WTC11 (cell line): ENCODE measurements around the gene INCA1. TPM values are rescaled to one million over a fixed set of nuclear protein-coding genes. Genes with fewer than 3 reads are reported as not detected.

ENCODE experiments used
- ATAC-seq: fragments of 200-7000 bp; cut with Tn5 transposase; 2 replicates; pipeline ENCODE4 v1.10.0; 2021; ENCODE audit warnings: mild to moderate bottlenecking, moderate library complexity
- CTCF ChIA-PET: fragments of 300-600 bp; sonication (Branson Sonifier 250); formaldehyde crosslinking; loops from one replicate; lab custom pipeline; 2021; ENCODE audit warnings: antibody characterized with exemption; lab: Charles Lee
- POLR2A ChIA-PET: fragments of 350-600 bp; sonication (Branson Sonifier 250); formaldehyde crosslinking; loops from one replicate; lab custom pipeline; 2021; ENCODE audit warnings: antibody characterized with exemption; lab: Charles Lee
- DNase-seq: peaks from one replicate; pipeline ENCODE4 v3.0.0; 2021; ENCODE audit warnings: low spot score
- H3K27ac Mint-ChIP-seq: 2 replicates; pipeline ENCODE4 v1.8.0; 2021; ENCODE audit warnings: mixed read lengths
- H3K27me3 Mint-ChIP-seq: 2 replicates; pipeline ENCODE4 v1.8.0; 2021; ENCODE audit warnings: low read depth, mild to moderate bottlenecking, moderate library complexity, mixed read lengths
- H3K36me3 Mint-ChIP-seq: 2 replicates; pipeline ENCODE4 v1.8.0; 2021; ENCODE audit warnings: mixed read lengths
- H3K4me1 Mint-ChIP-seq: 2 replicates; pipeline ENCODE4 v1.8.0; 2022; ENCODE audit warnings: mixed read lengths
- H3K4me3 Mint-ChIP-seq: 2 replicates; pipeline ENCODE4 v1.8.0; 2021; ENCODE audit warnings: mild to moderate bottlenecking, moderate library complexity, mixed read lengths
- H3K9me3 Mint-ChIP-seq: 2 replicates; pipeline ENCODE4 v1.8.0; 2021; ENCODE audit warnings: mixed read lengths
- ATF6 ChIP-seq: sonication (generic); formaldehyde crosslinking; IDR thresholded peaks from 2 replicates; pipeline ENCODE4 v1.8.1; 2023; ENCODE audit warnings: mild to moderate bottlenecking, missing genetic modification reagents
- CREM ChIP-seq: sonication (generic); formaldehyde crosslinking; IDR thresholded peaks from 2 replicates; pipeline ENCODE4 v1.8.1; 2022; ENCODE audit warnings: mild to moderate bottlenecking, missing genetic modification reagents, moderate library complexity
- E2F4 ChIP-seq: sonication (generic); formaldehyde crosslinking; IDR thresholded peaks from 2 replicates; pipeline ENCODE4 v1.8.1; 2022; ENCODE audit warnings: low read depth, mild to moderate bottlenecking, moderate library complexity, missing genetic modification reagents, borderline replicate concordance
- ELF4 ChIP-seq: sonication (generic); formaldehyde crosslinking; IDR thresholded peaks from 2 replicates; pipeline ENCODE4 v1.8.1; 2022; ENCODE audit warnings: low read depth, mild to moderate bottlenecking, moderate library complexity, missing genetic modification reagents
- EMX1 ChIP-seq: fragments of 250-450 bp; sonication (Bioruptor Pico); IDR thresholded peaks from 2 replicates; pipeline ENCODE4 v1.8.0; 2021; ENCODE audit warnings: mild to moderate bottlenecking
- GABPB1 ChIP-seq: sonication (generic); formaldehyde crosslinking; IDR thresholded peaks from 2 replicates; pipeline ENCODE4 v1.8.1; 2023; ENCODE audit warnings: mild to moderate bottlenecking, missing genetic modification reagents
- GTF2I ChIP-seq: fragments of 250-450 bp; sonication (Bioruptor Pico); conservative IDR thresholded peaks from 2 replicates; pipeline ENCODE4 v1.4.0; 2021; ENCODE audit warnings: mild to moderate bottlenecking
- HMGXB4 ChIP-seq: sonication (generic); formaldehyde crosslinking; IDR thresholded peaks from 2 replicates; pipeline ENCODE4 v1.8.1; 2023; ENCODE audit warnings: mild to moderate bottlenecking, moderate library complexity, missing genetic modification reagents
- MXD4 ChIP-seq: fragments of 250-450 bp; sonication (Bioruptor Pico); IDR thresholded peaks from 2 replicates; pipeline ENCODE4 v1.8.0; 2021; ENCODE audit warnings: mild to moderate bottlenecking, moderate library complexity, borderline replicate concordance
- NFE2L1 ChIP-seq: sonication (generic); formaldehyde crosslinking; IDR thresholded peaks from 2 replicates; pipeline ENCODE4 v1.8.1; 2023; ENCODE audit warnings: missing genetic modification reagents
- NR2C2 ChIP-seq: sonication (generic); formaldehyde crosslinking; IDR thresholded peaks from 2 replicates; pipeline ENCODE4 v1.8.0; 2022; ENCODE audit warnings: mild to moderate bottlenecking, missing genetic modification reagents
- NR3C1 ChIP-seq: sonication (generic); formaldehyde crosslinking; conservative IDR thresholded peaks from 2 replicates; pipeline ENCODE4 v1.8.1; 2023; ENCODE audit warnings: low read depth, mild to moderate bottlenecking, missing genetic modification reagents
- TCF7 ChIP-seq: sonication (generic); formaldehyde crosslinking; IDR thresholded peaks from 2 replicates; pipeline ENCODE4 v1.8.0; 2022; ENCODE audit warnings: mild to moderate bottlenecking, low read depth, missing genetic modification reagents, moderate library complexity
- USF1 ChIP-seq: sonication (generic); formaldehyde crosslinking; IDR thresholded peaks from 2 replicates; pipeline ENCODE4 v1.8.0; 2022; ENCODE audit warnings: mild to moderate bottlenecking, missing genetic modification reagents
- USF2 ChIP-seq: sonication (generic); formaldehyde crosslinking; IDR thresholded peaks from 2 replicates; pipeline ENCODE4 v1.8.1; 2023; ENCODE audit warnings: mild to moderate bottlenecking, missing genetic modification reagents, moderate library complexity
- ZNF219 ChIP-seq: sonication (generic); formaldehyde crosslinking; IDR thresholded peaks from 2 replicates; pipeline ENCODE4 v1.8.0; 2023; ENCODE audit warnings: missing genetic modification reagents, mild to moderate bottlenecking, borderline replicate concordance
- ZSCAN18 ChIP-seq: fragments of 250-450 bp; sonication (Bioruptor Pico); IDR thresholded peaks from 2 replicates; pipeline ENCODE4 v2.1.2; 2022; ENCODE audit warnings: mild to moderate bottlenecking, moderate library complexity
- total RNA-seq: library from RNA; stranded (reverse); gene quantifications from 3 replicates; pipeline ENCODE4 v1.2.3, GENCODE V29; 2021
- TF ChIP-seq, protein P1 (sequence below): sonication (generic); formaldehyde crosslinking; IDR thresholded peaks from 2 replicates; pipeline ENCODE4 v1.8.1; 2022; ENCODE audit warnings: mild to moderate bottlenecking, missing genetic modification reagents, moderate library complexity, borderline replicate concordance

The INCA1 gene
- total RNA-seq, 1 experiment from 2014 or later = 0.61 TPM

DNA sequence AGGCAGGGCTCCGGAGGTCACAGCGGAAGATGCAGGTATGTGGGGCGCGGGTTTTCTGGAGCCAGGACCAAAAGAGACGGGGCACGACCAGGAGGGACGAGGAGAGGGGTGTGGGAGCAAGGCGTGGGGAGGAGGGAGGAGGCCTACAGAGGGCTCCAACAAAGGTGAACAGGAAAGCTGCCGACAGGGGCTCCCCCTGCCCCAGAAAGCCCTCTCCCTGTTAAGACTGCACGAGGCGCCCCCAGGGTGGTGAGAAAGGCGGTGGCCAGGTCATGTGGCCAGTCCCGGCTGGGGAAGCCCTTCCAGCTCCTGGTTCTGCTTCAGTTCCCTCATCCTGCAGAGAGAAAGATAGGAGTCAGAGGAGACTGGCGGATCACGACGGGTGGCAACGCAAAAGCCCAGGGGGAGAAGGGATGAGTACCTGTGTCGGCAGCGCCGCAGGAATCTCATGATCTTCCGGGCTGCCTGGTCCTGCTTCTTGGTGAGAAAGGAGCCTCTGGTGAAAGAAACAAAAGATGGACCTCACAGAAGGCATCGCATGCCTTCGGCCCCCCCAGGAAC is 28.8 kb downstream of the INCA1 start:
- TF ChIP-seq NFE2L1 (CRISPR knock-in tag) (no peak), GTF2I (CRISPR knock-in tag) (no peak), NR2C2 (CRISPR knock-in tag) (no peak), ELF4 (CRISPR knock-in tag) (no peak), USF2 (CRISPR knock-in tag) (peak; percentile 79), ATF6 (CRISPR knock-in tag) (no peak), ZSCAN18 (no peak), NR3C1 (CRISPR knock-in tag) (0 out of 2 replicates have a peak, but pooled peaks have one; percentile 26), USF1 (CRISPR knock-in tag) (peak; percentile 71), TCF7 (CRISPR knock-in tag) (no peak)
- TF ChIP-seq, protein P1, sequence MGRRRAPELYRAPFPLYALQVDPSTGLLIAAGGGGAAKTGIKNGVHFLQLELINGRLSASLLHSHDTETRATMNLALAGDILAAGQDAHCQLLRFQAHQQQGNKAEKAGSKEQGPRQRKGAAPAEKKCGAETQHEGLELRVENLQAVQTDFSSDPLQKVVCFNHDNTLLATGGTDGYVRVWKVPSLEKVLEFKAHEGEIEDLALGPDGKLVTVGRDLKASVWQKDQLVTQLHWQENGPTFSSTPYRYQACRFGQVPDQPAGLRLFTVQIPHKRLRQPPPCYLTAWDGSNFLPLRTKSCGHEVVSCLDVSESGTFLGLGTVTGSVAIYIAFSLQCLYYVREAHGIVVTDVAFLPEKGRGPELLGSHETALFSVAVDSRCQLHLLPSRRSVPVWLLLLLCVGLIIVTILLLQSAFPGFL (CRISPR knock-in tag) = no peak
- TF ChIP-seq, all 79 proteins: peak for 3
- Mint-ChIP-seq H3K4me3 (no peak overlapping the region), H3K4me1 (peaks cover 31% of the 10 kb centered on the region), H3K27me3 (peaks cover 23% of the 10 kb centered on the region), H3K9me3 (peaks cover 13% of the 10 kb centered on the region), H3K36me3 (peaks cover 20% of the 10 kb centered on the region), H3K27ac (peak overlapping the region; percentile 80)
- CTCF ChIA-PET = interaction anchor here (1.0 to 3.2 kb wide), 10 partner anchors 12 to 258 kb away, joined by 3 to 49 read pairs (median 10); partner anchors contain the start of genes ARRB2, CAMTA2, ENO3 and INCA1
- no peak for ATAC-seq
- peak; percentile 36 for DNase-seq
- POLR2A ChIA-PET = interaction anchor here (0.5 to 4.8 kb wide), 8 partner anchors 11 to 532 kb away, joined by 3 to 45 read pairs (median 8); partner anchors contain the start of genes CAMTA2, PFN1, RNF167 and SLC25A11

DNA sequence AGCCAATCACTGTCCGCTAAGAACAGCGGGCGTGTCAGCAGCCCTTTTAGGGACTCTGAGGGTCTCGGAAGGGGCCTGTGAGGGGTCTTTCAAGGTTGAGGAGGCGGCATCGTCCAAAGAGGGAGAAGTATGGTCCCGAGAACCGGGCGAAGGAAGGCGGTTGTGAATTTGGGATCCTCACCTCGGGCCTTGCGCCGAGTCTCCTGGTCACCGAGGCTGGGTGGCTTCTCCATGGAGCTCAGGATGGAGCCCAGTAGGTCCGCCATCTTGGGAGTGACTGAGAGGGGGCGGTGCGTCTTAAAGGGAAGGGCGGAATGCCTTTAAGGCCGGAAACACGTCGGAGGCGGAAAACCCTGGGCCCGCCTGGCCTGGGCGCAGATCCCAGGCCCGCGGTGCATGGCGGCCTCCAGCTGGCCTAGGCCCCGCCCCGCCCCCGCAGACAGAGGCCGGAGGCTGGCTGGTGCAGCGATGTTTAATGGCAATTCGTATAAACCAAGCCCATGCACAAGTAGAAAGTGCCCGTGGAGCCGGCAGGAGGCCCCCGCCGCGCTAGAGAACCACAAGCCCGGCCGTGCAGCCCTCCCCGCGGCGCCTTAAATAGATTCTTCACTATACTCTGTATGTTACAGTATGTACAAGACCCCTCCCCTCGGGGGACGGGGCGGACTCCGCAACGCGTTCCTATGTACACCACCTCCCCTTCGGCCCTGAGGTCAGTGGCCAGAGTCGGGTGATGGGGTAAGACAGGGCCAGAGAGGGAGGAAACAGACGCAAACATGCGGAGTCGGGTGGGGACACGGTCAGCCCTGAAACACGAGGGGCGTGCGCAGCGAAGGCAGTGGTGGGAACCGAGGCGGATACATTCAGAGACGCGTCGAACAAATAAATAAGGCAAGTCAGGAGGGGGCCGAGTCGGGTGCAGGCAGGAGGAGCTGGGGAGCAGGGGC is 29.5 kb downstream of the INCA1 start, which contains the start of gene SPAG7:
TSS of gene SPAG7 (minus strand) at position 279 of the 947 bp plus-strand sequence. CDS start at position 266, 13 bp downstream.
- H3K36me3 Mint-ChIP-seq = peaks cover 20% of the 10 kb centered on the region
- H3K27me3 Mint-ChIP-seq = peaks cover 16% of the 10 kb centered on the region
- ATAC-seq (peak; percentile 38), DNase-seq (peak; percentile 91)
- H3K4me1 Mint-ChIP-seq = peaks cover 27% of the 10 kb centered on the region
- POLR2A ChIA-PET = interaction anchor here (0.6 to 4.8 kb wide), 18 partner anchors 10 to 1358 kb away, joined by 3 to 45 read pairs (median 4); partner anchors contain the start of genes C17orf107, CAMTA2, CHRNE and ENO3
- H3K4me3 Mint-ChIP-seq = no peak within 1 kb of the TSS
- H3K9me3 Mint-ChIP-seq = peaks cover 13% of the 10 kb centered on the region
- H3K27ac Mint-ChIP-seq = peak within 1 kb of the TSS; percentile 90
- CTCF ChIA-PET = interaction anchor here (0.6 to 3.2 kb wide), 23 partner anchors 11 to 270 kb away, joined by 3 to 49 read pairs (median 4); partner anchors contain the start of genes ARRB2, C17orf107, CAMTA2 and CHRNE
- TF ChIP-seq HMGXB4 = peak; percentile 68
- peak; percentile 40; the same call in 1 of the 2 replicates for TF ChIP-seq ZNF219
- peak; percentile 40; the same call in 1 of the 2 replicates for TF ChIP-seq CREM (CRISPR knock-in tag)
- TF ChIP-seq MXD4 (CRISPR knock-in tag) = no peak
- peak; percentile 61; the same call in 1 of the 2 replicates for TF ChIP-seq GABPB1
- no peak for TF ChIP-seq EMX1 (CRISPR knock-in tag)
- TF ChIP-seq E2F4 (CRISPR knock-in tag) = no peak
